Stimulated activated CD4-positive, alpha-beta T cell treated with anti-CD3 and anti-CD28 coated beads, Interleukin-1b, Interleukin-23, amount 100 ng/mL, for 24 hours (primary cell): ENCODE results near the gene PDE1C.

ENCODE experiments used
- DNase-seq, 4 experiments: peaks; one replicate each; pipeline ENCODE4 v3.0.0-alpha.2; 2020; ENCODE audit warnings: low read depth in 4 of 4, low spot score in 1 of 4

Gene PDE1C

DNA sequence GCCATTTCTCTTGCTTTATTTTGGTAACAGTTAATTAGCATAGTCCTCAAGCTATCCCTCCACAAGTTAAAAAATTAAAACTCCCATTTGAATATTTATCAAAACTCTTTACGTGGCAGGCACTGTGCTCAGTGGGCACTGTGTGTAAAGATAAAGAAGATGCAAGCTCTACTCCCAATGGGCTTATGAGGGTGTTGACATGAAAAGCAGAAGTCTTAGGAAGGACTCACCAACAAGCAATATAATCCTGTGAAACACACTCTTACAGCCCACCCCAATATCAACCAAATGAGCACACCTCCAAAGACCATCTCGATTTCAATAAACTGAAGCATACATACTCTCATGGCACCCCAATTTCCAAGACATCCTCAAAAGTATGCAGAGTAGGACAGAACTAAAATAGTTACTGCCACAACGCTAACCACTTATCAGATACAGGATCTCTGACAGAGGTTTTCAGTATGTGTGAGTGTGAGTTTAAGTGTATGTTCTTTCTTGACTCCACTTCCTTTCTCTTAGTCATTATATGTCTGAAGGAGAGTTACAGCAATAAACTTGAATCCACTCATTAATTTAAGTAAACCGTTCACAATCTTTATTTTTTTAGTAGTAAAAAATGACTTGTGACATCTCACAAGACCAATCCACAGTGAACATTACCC is 120.0 kb downstream of the PDE1C start:
- no peak for DNase-seq

DNA sequence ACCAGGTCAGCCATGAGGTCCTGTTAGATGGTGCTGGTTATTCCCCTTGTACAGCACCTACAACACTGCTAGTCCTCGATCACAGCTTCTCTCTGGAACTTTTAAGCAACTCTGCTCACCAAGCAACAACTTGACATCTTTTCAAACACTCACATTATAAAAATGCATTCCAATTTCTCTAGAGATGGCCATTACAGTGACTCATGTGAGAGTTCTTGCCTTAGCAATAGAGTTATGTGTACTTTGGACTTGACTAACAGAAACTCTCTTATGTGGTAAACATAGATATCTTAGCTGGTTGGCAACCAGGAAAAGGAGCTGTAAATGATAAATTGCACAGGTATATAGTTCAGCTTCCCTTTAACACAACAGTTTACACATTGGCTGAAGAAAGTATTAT is 122.2 kb downstream of the PDE1C start:
- DNase-seq: no peak

DNA sequence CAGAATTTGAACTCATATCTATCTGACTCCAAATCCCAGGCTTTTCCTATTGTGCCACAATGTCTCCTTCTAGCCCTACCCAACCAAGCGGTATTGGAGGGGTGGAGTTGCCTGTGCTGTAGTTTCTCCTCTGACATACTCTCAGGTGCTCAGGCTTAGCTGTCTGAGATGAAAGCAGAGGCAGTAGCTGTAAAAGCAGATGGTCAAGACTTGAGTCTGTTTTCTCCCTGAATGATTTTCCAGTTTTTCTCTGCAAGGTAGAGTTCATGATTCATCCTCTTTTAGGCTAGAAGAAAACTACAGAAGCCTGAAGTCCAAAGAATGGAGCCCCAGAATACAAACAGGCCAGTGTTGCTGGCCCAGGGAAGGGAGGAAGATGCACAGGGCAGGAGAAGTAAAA is 130.0 kb downstream of the PDE1C start:
- DNase-seq: no peak

DNA sequence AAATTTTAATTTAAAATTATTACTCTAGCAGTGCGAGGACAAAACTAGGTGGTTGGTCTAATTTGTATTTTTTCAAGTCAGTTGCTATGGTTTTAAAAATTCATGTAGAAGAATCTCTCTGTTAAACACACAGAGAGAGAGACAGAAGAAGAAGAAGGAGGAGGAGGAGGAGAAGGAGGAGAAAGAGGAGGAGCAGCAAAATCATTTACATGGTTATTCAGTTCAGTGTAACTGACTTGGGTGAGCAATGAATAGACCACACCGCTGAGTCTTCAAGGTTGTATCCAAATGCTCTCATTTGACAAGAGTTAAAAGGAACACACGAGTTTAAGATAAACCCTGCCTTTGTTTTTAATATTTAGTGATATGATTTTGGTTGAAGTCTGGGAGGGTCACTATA is 131.1 kb downstream of the PDE1C start:
- no peak for DNase-seq

DNA sequence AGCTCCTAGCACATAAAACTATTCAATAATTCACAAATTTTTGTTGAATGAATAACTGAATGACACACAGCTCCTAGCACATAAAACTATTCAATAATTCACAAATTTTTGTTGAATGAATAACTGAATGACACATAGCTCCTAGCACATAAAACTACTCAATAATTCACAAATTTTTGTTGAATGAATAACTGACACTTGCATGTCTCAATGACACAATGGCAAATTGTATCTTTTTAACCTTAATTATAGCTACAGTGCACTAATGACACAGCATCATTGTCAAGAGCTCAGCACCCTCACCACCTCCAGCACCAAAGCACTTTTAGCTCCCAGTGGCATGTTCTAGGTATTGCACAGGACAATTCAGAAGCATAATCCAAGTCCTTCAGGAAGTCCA is 131.6 kb downstream of the PDE1C start:
- DNase-seq: no peak

DNA sequence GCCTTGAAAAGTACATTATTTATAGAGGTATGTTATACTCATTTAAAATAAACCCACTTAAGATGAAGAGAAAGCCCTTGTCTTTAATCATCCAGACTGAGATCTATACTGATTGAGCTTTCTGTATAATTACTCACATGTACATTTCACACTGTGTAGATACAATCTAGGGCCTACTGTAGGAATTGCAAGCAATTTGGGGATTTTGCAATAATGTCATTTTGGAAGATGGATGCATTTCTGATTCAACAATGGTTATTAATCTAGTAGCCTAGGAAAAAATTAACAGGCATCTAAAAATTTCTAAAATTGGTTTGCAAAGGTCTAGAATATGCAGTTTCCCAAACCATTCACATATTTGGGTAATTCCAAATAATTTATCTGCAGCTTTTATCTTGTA is 132.2 kb downstream of the PDE1C start:
- DNase-seq: no peak

DNA sequence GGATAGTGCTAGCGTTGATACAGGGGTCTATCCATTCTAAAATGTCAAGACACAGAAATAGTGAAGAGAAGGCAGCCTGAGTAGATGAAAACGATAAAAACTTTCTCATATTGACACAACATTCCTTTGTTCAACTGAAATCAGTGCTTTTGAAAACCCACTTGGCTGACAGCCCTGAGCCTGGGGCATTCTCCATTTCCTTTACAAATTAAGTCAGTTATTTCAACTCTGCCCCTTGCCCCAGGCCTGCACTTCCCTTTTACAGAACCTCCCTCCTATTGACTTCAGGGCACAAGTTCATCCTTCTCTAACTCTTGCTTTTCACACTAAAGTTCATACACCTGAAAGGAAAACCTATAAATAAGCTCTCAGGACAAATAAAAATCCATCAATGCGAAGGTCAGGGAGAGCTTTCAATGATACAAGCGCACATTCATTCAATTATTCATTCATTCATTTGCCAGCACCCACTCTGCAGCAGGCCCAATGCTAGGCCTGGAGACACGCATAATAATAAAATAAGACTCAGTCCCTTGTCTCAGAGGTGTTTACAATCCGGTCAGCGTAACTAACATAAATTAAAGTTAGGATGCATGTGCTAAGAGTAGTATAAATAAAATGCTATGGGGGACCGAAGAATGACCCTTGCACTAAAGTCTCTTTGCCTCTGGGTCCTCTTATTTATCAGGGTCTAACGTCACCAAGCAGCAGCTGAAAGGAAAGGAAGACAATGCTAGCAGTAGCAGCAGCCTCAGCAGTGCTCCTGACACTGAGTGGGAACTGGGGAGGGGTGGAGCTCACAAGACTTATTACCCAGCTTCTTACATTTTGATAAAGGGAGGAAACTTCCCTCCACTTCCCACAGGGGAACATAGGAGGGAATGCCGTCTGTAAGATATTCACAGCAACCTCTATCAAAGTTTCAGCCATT is 134.8 kb downstream of the PDE1C start:
- DNase-seq: no peak

DNA sequence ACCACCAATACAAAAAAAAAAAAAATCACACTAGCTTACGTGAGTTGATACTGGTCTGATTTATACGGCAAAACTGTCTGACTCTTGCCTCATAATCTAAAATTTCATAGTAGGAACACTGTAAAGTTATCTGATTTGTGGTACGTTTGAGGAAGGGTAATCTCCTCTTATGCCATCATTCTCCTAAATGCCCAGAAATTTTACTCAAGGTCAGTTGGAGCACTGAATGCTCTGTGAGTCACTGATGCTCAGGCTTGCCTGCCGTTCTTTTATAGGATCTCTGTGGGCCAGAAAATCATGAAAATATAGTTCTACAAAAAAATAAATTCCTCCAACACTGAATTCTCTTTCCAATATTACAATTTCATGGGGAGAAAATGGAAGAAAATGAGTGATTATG is 135.7 kb downstream of the PDE1C start:
- DNase-seq: no peak

DNA sequence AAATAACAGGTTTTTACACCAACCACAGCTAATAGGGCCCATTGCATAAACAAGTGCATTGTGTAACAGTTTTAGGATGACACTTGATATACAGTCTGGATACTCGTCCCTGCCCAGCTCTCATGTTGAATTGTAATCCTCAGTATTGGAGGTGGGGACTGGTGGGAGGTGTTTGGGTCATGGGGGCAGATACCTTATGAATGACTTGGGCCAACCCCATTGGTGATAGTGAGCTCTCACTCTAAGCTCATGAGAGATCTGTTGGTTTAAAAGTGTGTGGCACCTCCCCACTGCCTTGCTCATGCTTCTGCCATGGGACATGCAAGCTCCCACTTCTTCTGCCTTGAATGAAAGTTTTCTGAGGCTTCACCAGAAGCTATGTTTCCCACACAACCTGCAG is 136.7 kb downstream of the PDE1C start:
- no peak for DNase-seq

DNA sequence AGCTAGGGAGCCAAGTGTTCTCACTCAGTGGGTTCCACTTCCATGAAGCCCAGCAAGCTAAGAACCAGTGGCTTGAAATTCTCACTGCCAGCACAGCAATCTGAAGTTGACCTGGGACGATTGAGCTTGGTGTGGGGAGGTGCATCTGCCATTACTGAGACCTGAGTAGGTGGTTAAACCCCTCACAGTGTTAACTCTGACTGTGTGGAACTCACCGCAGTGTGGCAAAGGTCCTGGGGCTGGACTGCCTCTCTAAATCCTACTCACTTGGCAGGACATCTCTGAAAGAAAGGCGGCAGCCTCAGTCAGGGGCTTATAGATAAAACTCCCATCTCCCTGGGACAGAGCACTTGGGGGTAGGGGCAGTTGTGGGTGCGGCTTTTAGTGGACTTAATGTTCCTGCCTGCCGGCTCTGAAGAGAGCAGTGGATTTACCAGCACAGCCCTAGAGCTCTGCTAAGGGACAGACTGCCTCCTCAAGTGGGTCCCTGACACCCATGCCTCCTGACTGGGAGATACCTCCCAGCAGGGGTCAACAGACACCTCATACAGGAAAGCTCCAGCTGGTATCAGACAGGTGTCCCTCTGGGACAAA is 143.1 kb downstream of the PDE1C start:
- DNase-seq: no peak

DNA sequence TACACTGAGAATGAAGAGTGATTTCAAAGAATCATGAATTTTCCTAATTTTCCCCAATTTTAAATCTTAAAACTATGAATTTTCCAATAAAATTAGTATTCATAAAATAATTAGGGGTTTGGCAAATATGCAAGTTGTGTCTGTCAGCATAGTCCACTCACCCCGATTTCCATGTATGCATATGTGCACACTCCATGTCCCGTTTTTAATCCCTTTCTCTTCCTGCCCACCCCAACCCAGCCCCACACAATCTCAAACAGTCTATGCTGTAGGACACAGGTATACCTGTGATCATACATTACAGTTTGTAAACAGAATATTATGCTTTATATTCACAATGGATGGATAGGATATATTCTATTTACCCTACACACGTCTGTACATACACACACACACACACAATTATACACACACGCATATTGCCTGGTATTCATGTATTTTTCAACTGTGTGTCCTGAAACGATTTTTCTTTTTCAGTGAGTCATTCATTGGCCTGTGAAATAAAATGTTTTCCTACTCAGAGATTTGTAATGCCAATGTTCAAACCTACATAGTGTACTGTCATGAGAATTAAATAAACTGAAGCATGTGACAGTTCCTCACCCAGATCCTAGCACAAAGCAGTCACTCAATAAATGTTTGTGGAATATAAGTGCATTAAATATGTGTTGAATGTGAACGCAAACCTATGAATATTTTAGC is 144.3 kb downstream of the PDE1C start:
- DNase-seq: no peak

DNA sequence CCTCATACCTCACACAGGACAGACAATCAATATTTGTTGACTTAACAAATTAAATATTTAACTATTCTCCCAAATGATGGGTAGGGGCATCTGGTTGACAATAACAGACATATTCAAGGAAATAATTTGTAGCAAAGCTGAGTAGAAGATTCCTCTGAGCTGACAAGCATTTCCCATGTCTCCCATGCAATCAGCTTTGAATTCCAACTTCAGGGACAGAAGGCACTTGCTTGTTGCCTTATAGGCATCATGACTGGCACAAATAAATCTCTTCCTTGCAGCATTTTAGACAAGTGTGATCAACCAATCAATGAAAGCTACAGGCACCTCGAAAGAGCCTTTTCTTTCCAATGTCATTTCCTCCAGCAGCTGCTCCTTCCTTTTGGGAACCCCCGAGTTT is 146.0 kb downstream of the PDE1C start:
- DNase-seq: no peak

DNA sequence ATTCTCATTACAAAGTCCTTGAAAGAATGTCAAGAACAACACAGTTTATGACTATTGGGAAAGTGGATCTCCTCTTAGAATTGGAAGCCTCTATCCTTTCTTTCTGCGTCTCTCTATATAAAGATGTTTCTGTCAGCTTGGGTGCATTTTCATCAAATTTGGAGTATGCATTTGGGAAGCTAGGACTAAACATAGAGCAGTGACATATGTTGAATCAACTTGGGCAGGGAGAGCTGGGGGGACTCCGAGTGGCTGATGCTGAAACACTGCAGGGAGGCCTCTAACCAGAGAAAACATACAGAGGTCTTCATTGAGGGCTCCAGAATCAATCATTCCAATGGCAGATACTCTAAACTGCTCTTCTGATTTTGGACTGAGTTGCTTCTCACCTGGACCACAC is 147.4 kb downstream of the PDE1C start:
- no peak for DNase-seq

DNA sequence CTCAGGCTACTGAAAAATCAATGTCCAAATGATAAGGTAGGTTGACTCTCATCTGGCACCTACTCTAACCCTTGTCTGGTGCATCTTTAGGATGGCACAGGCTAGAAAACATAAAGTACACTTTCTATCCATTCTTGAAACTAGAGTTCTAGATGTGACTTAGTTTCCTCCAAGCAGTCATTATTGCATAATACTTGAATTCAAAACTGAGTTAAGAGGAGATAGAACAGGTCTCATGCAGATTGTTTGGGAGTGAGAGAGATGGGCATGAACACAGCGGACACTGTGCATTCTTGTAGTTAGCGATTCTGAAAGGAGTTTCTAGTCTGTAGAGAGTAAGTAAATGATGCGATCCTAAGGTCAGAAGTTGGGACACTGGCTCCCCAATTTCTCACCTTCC is 149.2 kb downstream of the PDE1C start:
- no peak for DNase-seq

DNA sequence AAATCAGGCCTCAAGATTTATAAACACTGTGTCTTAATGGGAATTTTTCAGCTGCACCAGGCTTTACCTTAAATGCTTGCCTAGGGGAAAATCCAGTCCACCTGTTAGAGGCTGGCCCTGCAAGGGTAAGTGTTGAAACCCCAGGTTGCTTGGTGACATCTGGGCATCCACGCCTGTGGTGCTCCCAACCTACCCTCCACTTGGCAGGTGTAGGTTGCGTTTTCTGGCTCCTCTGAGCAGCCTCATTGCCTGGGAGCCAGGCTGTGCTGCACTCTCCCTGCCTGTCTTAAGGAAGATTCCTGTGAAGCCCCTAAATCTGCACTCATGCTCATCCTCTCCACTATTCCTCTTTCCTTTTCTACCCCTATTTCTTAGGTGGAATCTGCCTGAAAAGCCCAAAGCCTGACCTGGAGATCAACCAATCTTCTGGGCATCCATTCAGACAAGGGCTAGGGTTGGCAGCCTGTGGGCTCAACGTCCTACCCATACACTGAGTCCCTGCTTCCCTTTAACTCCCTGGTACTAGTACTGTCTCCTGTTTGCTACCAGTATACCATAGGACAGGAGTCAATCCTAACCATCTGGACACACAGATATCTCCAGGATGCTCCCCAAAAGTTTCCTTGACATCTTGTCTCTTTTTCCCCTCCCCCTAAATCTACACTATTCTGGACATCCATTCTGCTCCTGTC is 150.4 kb downstream of the PDE1C start:
- no peak for DNase-seq

DNA sequence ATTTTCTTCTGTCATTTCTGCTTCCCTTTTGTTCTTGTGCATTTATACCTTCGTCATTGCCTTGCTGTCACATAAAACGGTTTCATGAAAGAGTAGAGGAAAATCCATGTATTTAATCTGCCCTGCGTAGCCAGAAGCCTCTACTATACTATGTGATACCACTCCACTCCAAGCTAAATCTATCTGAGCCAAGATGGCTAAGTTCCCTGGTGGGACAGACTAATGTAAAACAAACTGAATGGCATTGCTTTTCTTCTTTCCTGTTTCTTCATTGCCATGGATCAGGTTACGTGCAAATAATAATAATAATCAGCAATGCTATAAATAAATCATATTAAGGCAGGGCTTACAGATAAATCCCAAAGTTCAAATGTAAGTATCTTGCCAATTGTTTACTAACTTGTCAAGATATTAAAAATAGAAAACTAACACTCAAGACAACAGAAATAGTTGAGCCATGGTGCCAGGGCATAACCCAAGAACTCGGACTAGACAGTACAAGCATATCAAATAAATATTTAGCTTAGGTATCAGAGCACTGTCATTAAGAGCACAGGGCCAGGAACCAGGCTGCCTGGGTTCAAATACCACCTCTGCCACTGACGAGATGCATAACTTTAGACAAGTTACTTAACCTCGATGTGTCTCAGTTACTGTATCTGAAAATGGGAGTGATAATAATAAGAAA is 151.4 kb downstream of the PDE1C start:
- no peak for DNase-seq

DNA sequence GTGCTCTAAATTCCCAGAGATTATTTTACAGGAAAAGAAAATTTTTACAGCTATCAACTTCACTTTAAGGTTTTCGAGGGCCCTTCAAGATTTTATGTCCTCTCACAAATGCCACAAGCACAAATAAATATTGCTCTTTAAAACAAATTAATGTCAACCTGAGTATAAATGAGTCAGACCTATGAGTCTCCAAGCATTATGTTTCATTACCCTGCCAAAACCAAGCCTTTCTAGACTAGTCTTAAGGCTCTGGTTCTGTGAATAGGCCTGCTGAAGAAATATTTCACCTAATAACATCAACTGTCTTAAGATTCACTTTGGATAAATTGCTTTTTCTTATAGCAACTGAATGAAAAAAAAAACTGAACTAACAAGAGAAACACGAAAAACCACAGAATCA is 153.0 kb downstream of the PDE1C start:
- DNase-seq: no peak

DNA sequence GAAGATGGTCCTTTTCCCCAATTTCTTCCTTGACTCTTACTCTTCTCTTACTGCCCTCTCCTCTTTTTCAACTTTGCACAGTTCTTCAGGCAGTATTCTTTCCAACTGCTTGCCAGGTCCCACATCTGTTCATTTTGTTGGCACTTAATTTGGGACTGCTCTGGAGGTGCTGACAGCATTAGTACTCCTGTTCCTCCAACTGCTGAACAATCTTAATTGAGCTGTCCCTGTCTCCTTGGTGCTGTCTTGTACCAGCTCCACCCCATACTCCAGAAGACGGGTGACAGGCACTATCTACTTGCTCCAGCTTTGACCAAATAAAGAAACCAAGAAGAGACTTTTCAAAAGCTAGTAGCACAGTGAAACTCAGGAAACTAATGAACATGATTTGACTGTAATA is 160.0 kb downstream of the PDE1C start:
- DNase-seq: no peak

DNA sequence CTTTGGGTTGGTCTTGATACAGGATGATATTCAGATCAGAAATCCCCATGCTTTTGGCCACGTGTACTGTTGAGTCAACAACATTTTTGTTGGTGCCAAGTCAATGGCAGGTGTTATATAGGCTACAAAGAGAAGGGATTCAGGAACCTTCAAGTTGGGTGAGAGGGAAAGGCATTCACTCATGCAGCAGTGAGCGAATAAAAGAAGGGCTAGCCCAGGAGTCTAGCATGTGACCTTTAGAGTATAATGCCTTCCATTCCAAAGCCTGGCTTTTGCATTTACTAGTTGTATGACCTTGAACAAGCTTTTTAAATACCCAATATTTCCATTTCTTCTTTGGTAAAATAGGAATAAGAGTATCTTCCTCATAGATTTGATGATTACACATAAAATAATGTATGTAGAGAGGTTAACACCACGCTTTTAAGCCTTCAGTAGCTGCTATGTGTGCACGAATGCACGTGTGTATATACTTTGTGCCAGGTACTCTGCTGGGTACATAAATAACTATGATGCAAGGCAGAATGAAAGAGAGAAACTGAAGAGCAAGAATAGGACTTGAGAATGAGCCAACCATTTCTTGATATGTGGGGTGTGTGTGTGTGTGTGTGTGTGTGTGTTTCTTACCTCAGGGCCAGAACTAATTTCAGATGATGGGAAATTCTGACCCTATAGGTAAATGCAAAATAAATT is 163.6 kb downstream of the PDE1C start:
- no peak for DNase-seq

DNA sequence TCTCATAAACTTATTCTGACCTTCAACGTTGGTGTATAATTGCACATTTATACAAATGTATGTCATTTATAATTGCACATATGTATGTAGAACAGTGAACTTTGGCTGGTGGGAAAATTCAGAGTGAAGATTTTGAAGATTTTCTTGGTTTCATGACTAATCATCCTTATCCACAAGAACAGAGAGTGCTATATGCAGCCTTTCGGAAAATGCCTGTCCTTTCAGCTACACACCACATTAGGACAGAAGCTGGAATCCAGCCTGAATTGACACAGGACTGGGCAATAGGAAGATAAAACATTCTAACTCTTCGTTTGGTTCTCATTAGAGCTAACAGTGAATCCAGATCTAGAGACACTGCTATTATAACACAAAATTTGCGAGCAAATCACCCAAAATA is 166.2 kb downstream of the PDE1C start:
- no peak for DNase-seq
